ENCODE data around the gene PIK3R2.

PIK3R2 gene

DNA sequence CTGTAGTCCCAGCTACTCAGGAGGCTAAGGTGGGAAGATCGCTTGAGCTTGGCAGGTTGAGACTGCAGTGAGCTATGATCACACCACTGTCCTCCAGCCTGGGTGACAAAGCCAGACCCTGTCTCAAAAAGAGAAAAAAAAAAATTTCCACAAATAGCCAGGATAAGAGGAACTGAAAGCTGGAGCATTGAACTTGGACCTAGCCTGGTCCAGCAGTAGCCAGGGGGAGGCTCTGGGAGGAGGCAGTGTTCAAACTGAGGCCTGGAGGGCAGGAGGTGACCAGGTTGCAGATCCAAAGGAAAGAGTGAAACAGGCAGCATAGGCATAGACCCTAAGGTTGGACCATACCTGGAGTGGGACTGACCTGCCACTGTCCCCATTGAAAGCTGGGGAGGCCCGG lies 26.9 kb upstream of the PIK3R2 start:
- TF ChIP-seq, protein P1, sequence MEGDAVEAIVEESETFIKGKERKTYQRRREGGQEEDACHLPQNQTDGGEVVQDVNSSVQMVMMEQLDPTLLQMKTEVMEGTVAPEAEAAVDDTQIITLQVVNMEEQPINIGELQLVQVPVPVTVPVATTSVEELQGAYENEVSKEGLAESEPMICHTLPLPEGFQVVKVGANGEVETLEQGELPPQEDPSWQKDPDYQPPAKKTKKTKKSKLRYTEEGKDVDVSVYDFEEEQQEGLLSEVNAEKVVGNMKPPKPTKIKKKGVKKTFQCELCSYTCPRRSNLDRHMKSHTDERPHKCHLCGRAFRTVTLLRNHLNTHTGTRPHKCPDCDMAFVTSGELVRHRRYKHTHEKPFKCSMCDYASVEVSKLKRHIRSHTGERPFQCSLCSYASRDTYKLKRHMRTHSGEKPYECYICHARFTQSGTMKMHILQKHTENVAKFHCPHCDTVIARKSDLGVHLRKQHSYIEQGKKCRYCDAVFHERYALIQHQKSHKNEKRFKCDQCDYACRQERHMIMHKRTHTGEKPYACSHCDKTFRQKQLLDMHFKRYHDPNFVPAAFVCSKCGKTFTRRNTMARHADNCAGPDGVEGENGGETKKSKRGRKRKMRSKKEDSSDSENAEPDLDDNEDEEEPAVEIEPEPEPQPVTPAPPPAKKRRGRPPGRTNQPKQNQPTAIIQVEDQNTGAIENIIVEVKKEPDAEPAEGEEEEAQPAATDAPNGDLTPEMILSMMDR (conservative IDR thresholded peaks at IDR 0.05), result no peak

GRCh38 chr19:18128044-18128443 lies 24.9 kb upstream of the PIK3R2 start:
- H3K27ac ChIP-seq, result no peak overlapping the region
- TF ChIP-seq, protein P1 (conservative IDR thresholded peaks at IDR 0.05), result no peak

More for the DNA sequence above, 26.9 kb upstream of the PIK3R2 start:
- no peak overlapping the region for H3K27ac ChIP-seq

DNA sequence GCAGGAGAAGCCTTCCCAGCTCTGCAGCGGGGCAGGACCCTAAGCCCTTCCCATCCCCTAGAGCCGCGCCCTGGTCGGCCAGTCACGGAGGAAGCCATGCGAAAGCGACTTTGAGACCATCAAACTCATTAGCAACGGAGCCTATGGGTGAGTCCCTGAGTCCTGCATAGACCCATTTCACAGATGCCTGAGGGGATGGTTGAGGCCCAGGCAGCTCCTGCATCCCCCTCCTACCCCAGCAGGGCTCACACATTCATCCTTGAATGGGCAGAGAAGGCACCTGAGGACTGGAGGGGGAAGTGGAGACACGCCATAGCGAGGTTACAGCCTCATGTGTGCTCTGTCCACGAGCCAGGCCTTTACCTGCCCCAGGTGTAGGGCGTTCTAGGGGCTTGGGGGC lies 24.2 kb upstream of the PIK3R2 start:
- H3K27ac ChIP-seq, result no peak overlapping the region
- TF ChIP-seq, protein P1 (conservative IDR thresholded peaks at IDR 0.05), result no peak

DNA sequence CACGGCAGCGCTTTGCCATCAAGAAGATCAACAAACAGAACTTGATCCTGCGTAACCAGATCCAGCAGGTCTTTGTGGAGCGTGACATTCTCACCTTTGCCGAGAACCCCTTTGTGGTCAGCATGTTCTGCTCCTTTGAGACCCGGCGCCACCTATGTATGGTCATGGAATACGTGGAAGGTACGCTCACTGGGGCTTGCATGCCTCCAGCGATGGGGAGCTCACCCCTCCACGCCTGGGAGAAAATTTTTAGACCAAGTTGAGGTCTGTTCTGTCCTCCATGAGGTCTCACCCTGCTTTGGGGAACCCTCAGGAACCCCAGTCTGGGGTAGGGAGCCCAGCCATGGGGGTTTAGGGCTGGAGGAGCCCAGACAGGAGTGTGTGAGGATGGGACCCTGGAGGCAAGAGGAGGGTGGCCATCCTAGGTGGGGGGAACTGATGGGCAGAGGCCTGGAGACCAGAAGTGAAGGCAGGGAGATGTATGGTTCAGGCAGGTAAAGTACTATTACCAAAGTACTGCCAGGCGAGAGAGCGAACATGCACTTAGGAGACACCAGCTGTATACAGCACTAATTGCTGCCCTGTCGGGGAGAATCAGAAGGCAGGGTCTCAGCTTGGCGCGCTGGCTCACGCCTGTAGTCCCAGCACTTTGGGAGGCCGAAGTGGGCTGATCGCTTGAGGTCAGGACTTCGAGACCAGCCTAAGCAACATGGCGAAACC lies 22.3 kb upstream of the PIK3R2 start:
- TF ChIP-seq, protein P1 (conservative IDR thresholded peaks at IDR 0.05), result no peak
- H3K27ac ChIP-seq, result no peak overlapping the region

GRCh38 chr19:18131841-18132596 lies 20.9 kb upstream of the PIK3R2 start:
- H3K27ac ChIP-seq, result no peak overlapping the region
- TF ChIP-seq, protein P1 (conservative IDR thresholded peaks at IDR 0.05), result no peak

- H3K27ac ChIP-seq, result no peak overlapping the region
- TF ChIP-seq, protein P1 (conservative IDR thresholded peaks at IDR 0.05), result no peak
Measured at GRCh38 chr19:18135712-18136584, 17.0 kb upstream of the PIK3R2 start.

DNA sequence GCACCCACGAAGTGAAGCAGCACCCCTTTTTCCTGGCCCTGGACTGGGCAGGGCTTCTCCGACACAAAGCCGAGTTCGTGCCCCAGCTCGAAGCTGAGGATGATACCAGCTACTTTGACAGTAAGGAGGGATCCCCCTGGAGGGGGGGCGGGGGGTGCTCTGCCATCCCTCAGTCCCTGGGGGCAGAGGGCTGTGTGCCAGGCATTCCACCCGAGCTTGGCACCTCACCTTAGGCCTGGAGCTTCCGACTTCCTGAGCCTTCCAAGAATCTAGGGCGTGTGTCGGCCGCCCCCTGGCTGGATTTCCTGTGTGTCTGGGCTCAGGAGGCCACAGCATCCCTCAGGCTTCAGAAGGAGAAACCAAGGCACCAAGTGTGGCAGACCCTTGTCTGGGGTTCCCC lies 15.7 kb upstream of the PIK3R2 start:
- TF ChIP-seq, protein P1 (conservative IDR thresholded peaks at IDR 0.05), result no peak
- H3K27ac ChIP-seq, result no peak overlapping the region

Measured in VCaP (cell line).